SK-N-SH (cell line): ENCODE data around the gene TANC1. TPM values are rescaled to one million over a fixed set of nuclear protein-coding genes. Genes with fewer than 3 reads are reported as not detected.

ENCODE experiments used
- CTCF ChIA-PET: fragments of 300-600, 350-600 bp; formaldehyde crosslinking; extraction: SDS; loops from one replicate; lab custom pipeline; 2021; lab: Yijun Ruan, JAX
- POLR2A ChIA-PET: fragments of 350-600 bp; sonication (Branson Sonifier 250); formaldehyde crosslinking; extraction: SDS; loops from one replicate; lab custom pipeline; 2020; ENCODE audit warnings: antibody characterized with exemption, inconsistent platforms; lab: Yijun Ruan, JAX
- DNase-seq: peaks from one replicate; pipeline ENCODE4 v3.0.0; 2012
- H2AFZ ChIP-seq: fragments of 200-600 bp; sonication (generic); 2 replicates; pipeline ENCODE4 v1.8.1; 2016; ENCODE audit warnings: antibody characterized with exemption, mild to moderate bottlenecking, low read depth
- H3F3A ChIP-seq: fragments of 200-600 bp; sonication (generic); replicated peaks from 2 replicates; pipeline ENCODE3; 2016; ENCODE audit warnings: antibody characterized with exemption, mild to moderate bottlenecking; ENCODE audit not compliant: insufficient read depth
- H3K27ac ChIP-seq, 2 experiments: fragments of 200-500 bp in 1 of 2; fragments of 200-600 bp in 1 of 2; sonication (Bioruptor generic) in 1 of 2; sonication (generic), shearing (Covaris generic) in 1 of 2; 2 replicates each; pipeline versions ENCODE4 v1.5.1 to v1.6.1; 2014 to 2016; ENCODE audit warnings: low read depth in 2 of 2, inconsistent platforms in 1 of 2, low read length in 1 of 2, mild to moderate bottlenecking in 1 of 2, mixed read lengths in 1 of 2
- H3K27me3 ChIP-seq: fragments of 200-600 bp; sonication (generic), shearing (Covaris generic); 2 replicates; pipeline ENCODE4 v1.6.1; 2016; ENCODE audit warnings: mixed run types; ENCODE audit not compliant: insufficient read depth
- H3K36me3 ChIP-seq, 2 experiments: fragments of 200-500 bp in 1 of 2; fragments of 200-600 bp in 1 of 2; sonication (Bioruptor generic) in 1 of 2; sonication (generic) in 1 of 2; replicated peaks in 1 of 2; 2 replicates each; pipeline versions ENCODE3 to v1.5.1; 2014 to 2016; ENCODE audit warnings: low read length in 1 of 2, mild to moderate bottlenecking in 1 of 2; ENCODE audit not compliant: insufficient read depth in 2 of 2, control insufficient read depth in 1 of 2
- H3K4me1 ChIP-seq, 2 experiments: fragments of 200-500 bp in 1 of 2; fragments of 200-600 bp in 1 of 2; sonication (Bioruptor generic) in 1 of 2; sonication (generic), shearing (Covaris generic) in 1 of 2; 2 replicates each; pipeline versions ENCODE4 v1.5.1 to v1.6.1; 2014 to 2016; ENCODE audit warnings: low read depth in 1 of 2, low read length in 1 of 2, mixed run types in 1 of 2; ENCODE audit not compliant: insufficient read depth in 2 of 2, control insufficient read depth in 1 of 2
- H3K4me2 ChIP-seq: fragments of 200-600 bp; sonication (generic), shearing (Covaris generic); 2 replicates; pipeline ENCODE4 v1.6.1; 2017; ENCODE audit warnings: mixed run types
- H3K4me3 ChIP-seq, 2 experiments: fragments of 200-500 bp in 1 of 2; fragments of 200-600 bp in 1 of 2; sonication (Bioruptor generic) in 1 of 2; sonication (generic), shearing (Covaris generic) in 1 of 2; 2 replicates each; pipeline versions ENCODE4 v1.5.1 to v1.8.1; 2014 to 2016; ENCODE audit warnings: low read depth in 2 of 2, inconsistent platforms in 1 of 2, low read length in 1 of 2, mild to moderate bottlenecking in 1 of 2, mixed read lengths in 1 of 2, moderate library complexity in 1 of 2
- H3K79me2 ChIP-seq: fragments of 200-600 bp; sonication (generic); 2 replicates; pipeline ENCODE4 v1.8.1; 2017; ENCODE audit warnings: mild to moderate bottlenecking; ENCODE audit not compliant: insufficient read depth
- H3K9ac ChIP-seq: fragments of 200-600 bp; sonication (generic); 2 replicates; pipeline ENCODE4 v1.6.1; 2017; ENCODE audit warnings: mixed run types
- H3K9me2 ChIP-seq: fragments of 200-600 bp; sonication (generic); 2 replicates; pipeline ENCODE4 v1.6.1; 2017; ENCODE audit warnings: mixed run types
- H3K9me3 ChIP-seq: fragments of 200-600 bp; sonication (generic); 2 replicates; pipeline ENCODE4 v1.6.1; 2017; ENCODE audit warnings: mixed run types, mild to moderate bottlenecking, moderate library complexity
- H4K20me1 ChIP-seq: fragments of 200-600 bp; sonication (generic); 2 replicates; pipeline ENCODE4 v1.6.1; 2017; ENCODE audit warnings: mild to moderate bottlenecking, mixed run types; ENCODE audit not compliant: insufficient read depth
- CHD2 ChIP-seq: fragments of 150-350 bp; IDR thresholded peaks from 2 replicates; pipeline ENCODE4 v1.6.1; 2018; ENCODE audit warnings: low read length; ENCODE audit not compliant: partially characterized antibody
- EZH2phosphoT487 ChIP-seq: fragments of 200-600 bp; sonication (generic); IDR thresholded peaks from 2 replicates; pipeline ENCODE4 v1.6.1; 2017; ENCODE audit warnings: low read depth, mixed run types, mild to moderate bottlenecking, antibody characterized with exemption, moderate library complexity, borderline replicate concordance
- FOXJ3 ChIP-seq: sonication (generic); formaldehyde crosslinking; IDR thresholded peaks from 2 replicates; pipeline ENCODE4 v1.5.1; 2020; ENCODE audit warnings: mild to moderate bottlenecking, missing genetic modification reagents
- JUND ChIP-seq: IDR thresholded peaks from 2 replicates; pipeline ENCODE4 v1.4.0; 2012
- MEF2A ChIP-seq: IDR thresholded peaks from 2 replicates; pipeline ENCODE4 v1.4.0; 2012; ENCODE audit warnings: low read depth, borderline replicate concordance
- MXI1 ChIP-seq: IDR thresholded peaks from 2 replicates; pipeline ENCODE4 v1.6.1; 2012; ENCODE audit warnings: mild to moderate bottlenecking, low read depth, low read length, improper control_type of control experiment
- NRF1 ChIP-seq: IDR thresholded peaks from 2 replicates; pipeline ENCODE4 v1.6.1; 2012; ENCODE audit warnings: low read depth, mild to moderate bottlenecking, low read length
- RAD21 ChIP-seq: IDR thresholded peaks from 2 replicates; pipeline ENCODE4 v1.6.1; 2012; ENCODE audit warnings: mild to moderate bottlenecking, low read length
- RCOR1 ChIP-seq: fragments of 150-350 bp; IDR thresholded peaks from 2 replicates; pipeline ENCODE4 v1.6.1; 2017; ENCODE audit warnings: antibody characterized with exemption, low read length
- RFX5 ChIP-seq: IDR thresholded peaks from 2 replicates; pipeline ENCODE4 v1.6.1; 2012; ENCODE audit warnings: mild to moderate bottlenecking, improper control_type of control experiment, low read length
- SIN3A ChIP-seq: IDR thresholded peaks from 2 replicates; pipeline ENCODE4 v1.6.1; 2012; ENCODE audit warnings: low read depth, mild to moderate bottlenecking, low read length, moderate library complexity, borderline replicate concordance
- SMC3 ChIP-seq: IDR thresholded peaks from 2 replicates; pipeline ENCODE4 v1.6.1; 2012; ENCODE audit warnings: low read depth, low read length, improper control_type of control experiment
- TAF1 ChIP-seq: IDR thresholded peaks from 2 replicates; pipeline ENCODE4 v1.6.1; 2012; ENCODE audit warnings: low read depth, mild to moderate bottlenecking, low read length, moderate library complexity, borderline replicate concordance
- TEAD4 ChIP-seq: IDR thresholded peaks from 2 replicates; pipeline ENCODE4 v1.4.0; 2012; ENCODE audit warnings: mild to moderate bottlenecking, borderline replicate concordance; ENCODE audit not compliant: insufficient read depth
- WGBS: methylation state at CpG from one replicate; pipeline ENCODE4 v1.1.6; 2017; ENCODE audit warnings: low lambda C conversion rate; 5-methylcytosine and 5-hydroxymethylcytosine counted together
- polyA plus RNA-seq, 3 experiments: library from polyadenylated mRNA; depleted of rRNA; stranded (reverse); fragments of >200 nt; gene quantifications; 2 replicates each; pipeline ENCODE4 v1.2.3, GENCODE V29; 2012
- TF ChIP-seq, protein P1 (sequence below): IDR thresholded peaks from 2 replicates; pipeline ENCODE4 v1.4.0; 2012; ENCODE audit warnings: low read depth, borderline replicate concordance
- TF ChIP-seq, protein P2 (sequence below): fragments of 150-350 bp; IDR thresholded peaks from 2 replicates; pipeline ENCODE4 v1.6.1; 2016; ENCODE audit warnings: mild to moderate bottlenecking, low read depth, low read length
- TF ChIP-seq, protein P3 (sequence below): fragments of 200-600 bp; sonication (generic); IDR thresholded peaks from 2 replicates; pipeline ENCODE4 v1.6.1; 2017; ENCODE audit warnings: antibody characterized with exemption, mild to moderate bottlenecking, moderate library complexity
- TF ChIP-seq, protein P4 (sequence below): IDR thresholded peaks from 2 replicates; pipeline ENCODE4; 2012
- TF ChIP-seq, protein P5 (sequence below): IDR thresholded peaks from 2 replicates; pipeline ENCODE4 v1.4.0; 2012; ENCODE audit warnings: low read depth
- TF ChIP-seq, protein P6 (sequence below): fragments of 150-350 bp; IDR thresholded peaks from 2 replicates; pipeline ENCODE4 v1.6.1; 2017; ENCODE audit warnings: antibody characterized with exemption, low read length, low read depth, borderline replicate concordance

TANC1 gene
- polyA plus RNA-seq, 1 of the 3 experiments (the other 2 are of a cell fraction) = 19.2 TPM

DNA sequence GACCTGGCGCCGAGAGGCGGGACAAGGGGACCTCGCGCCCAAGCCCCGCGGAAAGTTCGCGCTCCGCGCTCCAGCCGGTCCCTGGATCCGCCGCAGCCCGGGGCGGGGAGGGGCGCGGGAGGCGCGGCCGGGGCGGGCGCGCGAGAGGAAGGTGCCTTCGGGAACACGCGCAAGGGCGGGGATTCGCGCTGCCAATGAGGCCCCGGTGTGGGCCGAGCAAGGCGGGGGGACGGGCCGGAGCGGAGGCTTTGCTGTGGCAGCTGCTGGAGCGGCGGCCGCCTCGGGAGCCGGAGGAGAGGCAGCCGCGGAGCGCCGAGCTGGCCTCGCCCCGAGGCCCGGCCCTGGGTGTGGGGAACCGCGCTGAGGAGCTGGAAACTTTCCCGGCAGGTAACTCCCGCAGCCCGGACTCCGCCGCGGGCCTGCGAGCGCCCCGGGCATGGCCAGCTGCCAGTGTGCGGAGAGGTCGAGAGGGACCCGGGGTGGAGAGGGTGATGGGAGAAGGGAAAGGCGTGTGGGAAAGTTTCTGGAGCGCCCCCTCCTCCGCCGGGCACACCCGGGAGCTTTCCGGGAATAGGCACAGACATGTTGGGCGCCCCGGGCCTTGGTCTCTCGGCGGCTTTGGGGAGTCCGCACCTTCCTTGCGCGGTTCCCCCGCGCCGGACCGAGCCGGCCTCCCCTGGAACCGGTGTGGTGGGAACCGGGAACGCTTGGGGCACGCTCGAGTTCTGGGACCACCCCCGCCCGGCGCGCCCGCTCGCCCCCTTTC, at the start of gene TANC1 (continued):
- TF ChIP-seq CHD2 (peak; percentile 95), RCOR1 (0 out of 2 replicates have a peak, but pooled peaks have one; percentile 9), NRF1 (peak; percentile 58), RAD21 (no peak; the same call in 1 of the 2 replicates), FOXJ3 (CRISPR knock-in tag) (no peak)
- TF ChIP-seq, protein P1, sequence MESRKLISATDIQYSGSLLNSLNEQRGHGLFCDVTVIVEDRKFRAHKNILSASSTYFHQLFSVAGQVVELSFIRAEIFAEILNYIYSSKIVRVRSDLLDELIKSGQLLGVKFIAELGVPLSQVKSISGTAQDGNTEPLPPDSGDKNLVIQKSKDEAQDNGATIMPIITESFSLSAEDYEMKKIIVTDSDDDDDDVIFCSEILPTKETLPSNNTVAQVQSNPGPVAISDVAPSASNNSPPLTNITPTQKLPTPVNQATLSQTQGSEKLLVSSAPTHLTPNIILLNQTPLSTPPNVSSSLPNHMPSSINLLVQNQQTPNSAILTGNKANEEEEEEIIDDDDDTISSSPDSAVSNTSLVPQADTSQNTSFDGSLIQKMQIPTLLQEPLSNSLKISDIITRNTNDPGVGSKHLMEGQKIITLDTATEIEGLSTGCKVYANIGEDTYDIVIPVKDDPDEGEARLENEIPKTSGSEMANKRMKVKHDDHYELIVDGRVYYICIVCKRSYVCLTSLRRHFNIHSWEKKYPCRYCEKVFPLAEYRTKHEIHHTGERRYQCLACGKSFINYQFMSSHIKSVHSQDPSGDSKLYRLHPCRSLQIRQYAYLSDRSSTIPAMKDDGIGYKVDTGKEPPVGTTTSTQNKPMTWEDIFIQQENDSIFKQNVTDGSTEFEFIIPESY = peak; percentile 65; the same call in 1 of the 2 replicates

DNA sequence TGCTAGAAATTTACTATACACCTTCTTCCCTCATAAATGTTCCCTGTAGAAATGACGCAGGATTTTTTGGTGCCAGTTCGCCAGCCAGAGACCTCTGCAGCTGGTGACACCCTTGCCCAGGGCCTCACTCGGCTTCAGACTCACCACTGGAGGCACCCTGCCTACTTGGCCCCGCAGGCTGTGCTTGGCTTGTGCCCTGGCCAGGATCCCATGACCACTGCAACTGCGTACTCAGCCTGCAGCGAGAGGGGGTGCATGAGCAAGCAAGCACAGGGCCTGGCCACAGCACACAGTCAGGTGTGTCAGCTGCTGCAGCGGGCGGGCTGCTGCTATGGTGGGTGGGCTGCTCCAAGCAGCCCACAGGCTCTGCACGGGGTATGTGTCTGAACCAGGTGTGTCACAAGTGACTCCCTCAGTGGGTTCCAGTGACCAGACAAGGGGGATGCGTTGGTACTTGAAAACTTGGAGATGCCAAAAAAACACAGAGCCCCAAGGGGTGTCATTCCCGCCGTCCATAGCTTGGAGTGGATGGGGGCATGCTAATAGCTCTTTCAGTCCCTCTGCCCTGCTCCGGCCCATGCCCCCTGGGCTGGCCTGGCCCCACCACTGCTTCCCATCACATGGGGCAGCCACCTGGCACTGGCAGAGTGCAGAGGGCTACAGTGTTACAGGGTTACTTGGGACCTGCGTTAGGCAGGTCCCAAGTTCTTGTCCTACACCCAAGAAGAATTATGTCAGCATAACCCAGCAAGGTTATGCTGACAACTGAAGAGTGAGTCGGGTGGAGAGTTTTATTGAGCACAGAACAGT, 46.6 kb upstream of the TANC1 start:
- POLR2A ChIA-PET = interaction anchor here (0.5 kb wide), 1 partner anchor 11 kb away, joined by 3 read pairs; no protein-coding TSS in a partner anchor
- TF ChIP-seq MEF2A (no peak), JUND (no peak), TAF1 (no peak), CHD2 (no peak), MXI1 (no peak), SIN3A (no peak), TEAD4 (no peak), NRF1 (no peak), SMC3 (no peak), RFX5 (no peak), EZH2phosphoT487 (no peak)
- TF ChIP-seq, protein P2, sequence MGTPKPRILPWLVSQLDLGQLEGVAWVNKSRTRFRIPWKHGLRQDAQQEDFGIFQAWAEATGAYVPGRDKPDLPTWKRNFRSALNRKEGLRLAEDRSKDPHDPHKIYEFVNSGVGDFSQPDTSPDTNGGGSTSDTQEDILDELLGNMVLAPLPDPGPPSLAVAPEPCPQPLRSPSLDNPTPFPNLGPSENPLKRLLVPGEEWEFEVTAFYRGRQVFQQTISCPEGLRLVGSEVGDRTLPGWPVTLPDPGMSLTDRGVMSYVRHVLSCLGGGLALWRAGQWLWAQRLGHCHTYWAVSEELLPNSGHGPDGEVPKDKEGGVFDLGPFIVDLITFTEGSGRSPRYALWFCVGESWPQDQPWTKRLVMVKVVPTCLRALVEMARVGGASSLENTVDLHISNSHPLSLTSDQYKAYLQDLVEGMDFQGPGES = no peak
- TF ChIP-seq, protein P3, sequence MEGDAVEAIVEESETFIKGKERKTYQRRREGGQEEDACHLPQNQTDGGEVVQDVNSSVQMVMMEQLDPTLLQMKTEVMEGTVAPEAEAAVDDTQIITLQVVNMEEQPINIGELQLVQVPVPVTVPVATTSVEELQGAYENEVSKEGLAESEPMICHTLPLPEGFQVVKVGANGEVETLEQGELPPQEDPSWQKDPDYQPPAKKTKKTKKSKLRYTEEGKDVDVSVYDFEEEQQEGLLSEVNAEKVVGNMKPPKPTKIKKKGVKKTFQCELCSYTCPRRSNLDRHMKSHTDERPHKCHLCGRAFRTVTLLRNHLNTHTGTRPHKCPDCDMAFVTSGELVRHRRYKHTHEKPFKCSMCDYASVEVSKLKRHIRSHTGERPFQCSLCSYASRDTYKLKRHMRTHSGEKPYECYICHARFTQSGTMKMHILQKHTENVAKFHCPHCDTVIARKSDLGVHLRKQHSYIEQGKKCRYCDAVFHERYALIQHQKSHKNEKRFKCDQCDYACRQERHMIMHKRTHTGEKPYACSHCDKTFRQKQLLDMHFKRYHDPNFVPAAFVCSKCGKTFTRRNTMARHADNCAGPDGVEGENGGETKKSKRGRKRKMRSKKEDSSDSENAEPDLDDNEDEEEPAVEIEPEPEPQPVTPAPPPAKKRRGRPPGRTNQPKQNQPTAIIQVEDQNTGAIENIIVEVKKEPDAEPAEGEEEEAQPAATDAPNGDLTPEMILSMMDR = no peak
- TF ChIP-seq, protein P4, sequence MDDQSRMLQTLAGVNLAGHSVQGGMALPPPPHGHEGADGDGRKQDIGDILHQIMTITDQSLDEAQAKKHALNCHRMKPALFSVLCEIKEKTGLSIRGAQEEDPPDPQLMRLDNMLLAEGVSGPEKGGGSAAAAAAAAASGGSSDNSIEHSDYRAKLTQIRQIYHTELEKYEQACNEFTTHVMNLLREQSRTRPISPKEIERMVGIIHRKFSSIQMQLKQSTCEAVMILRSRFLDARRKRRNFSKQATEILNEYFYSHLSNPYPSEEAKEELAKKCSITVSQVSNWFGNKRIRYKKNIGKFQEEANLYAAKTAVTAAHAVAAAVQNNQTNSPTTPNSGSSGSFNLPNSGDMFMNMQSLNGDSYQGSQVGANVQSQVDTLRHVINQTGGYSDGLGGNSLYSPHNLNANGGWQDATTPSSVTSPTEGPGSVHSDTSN = no peak
- TF ChIP-seq, protein P5, sequence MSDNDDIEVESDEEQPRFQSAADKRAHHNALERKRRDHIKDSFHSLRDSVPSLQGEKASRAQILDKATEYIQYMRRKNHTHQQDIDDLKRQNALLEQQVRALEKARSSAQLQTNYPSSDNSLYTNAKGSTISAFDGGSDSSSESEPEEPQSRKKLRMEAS = no peak
- TF ChIP-seq, protein P6, sequence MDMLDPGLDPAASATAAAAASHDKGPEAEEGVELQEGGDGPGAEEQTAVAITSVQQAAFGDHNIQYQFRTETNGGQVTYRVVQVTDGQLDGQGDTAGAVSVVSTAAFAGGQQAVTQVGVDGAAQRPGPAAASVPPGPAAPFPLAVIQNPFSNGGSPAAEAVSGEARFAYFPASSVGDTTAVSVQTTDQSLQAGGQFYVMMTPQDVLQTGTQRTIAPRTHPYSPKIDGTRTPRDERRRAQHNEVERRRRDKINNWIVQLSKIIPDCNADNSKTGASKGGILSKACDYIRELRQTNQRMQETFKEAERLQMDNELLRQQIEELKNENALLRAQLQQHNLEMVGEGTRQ = no peak

More for the DNA sequence above, 46.6 kb upstream of the TANC1 start:
- H3K9me3 ChIP-seq = no peaks in the 10 kb centered on the region
- DNase-seq = no peak
- H3K27ac ChIP-seq = no peak overlapping the region
- H2AFZ ChIP-seq = no peak overlapping the region
- CTCF ChIA-PET = no interaction called here
- no peak overlapping the region for H3K9ac ChIP-seq
- H3K9me2 ChIP-seq = no peaks in the 10 kb centered on the region
- H3K79me2 ChIP-seq = no peaks in the 10 kb centered on the region
- peaks cover 7 to 11% of the 10 kb centered on the region in 2 experiments; a peak in 3 of 4 replicates for H3K4me1 ChIP-seq
- no peak overlapping the region for H3K4me2 ChIP-seq
- no peaks in the 10 kb centered on the region for H3K36me3 ChIP-seq
- H3F3A ChIP-seq = peaks cover under 1% of the 10 kb centered on the region
- H4K20me1 ChIP-seq = no peaks in the 10 kb centered on the region
- 78% methylated on average over 10 of the region's 15 CpGs for WGBS
- H3K4me3 ChIP-seq = no peak overlapping the region
- no peaks in the 10 kb centered on the region for H3K27me3 ChIP-seq
